Fibroblast of pulmonary artery (primary cell): ENCODE data around the gene CARD9.

Experiments used
- DNase-seq: peaks from one replicate; pipeline ENCODE4 v3.0.0-alpha.2; 2010; ENCODE audit warnings: low read depth
- H3K4me3 ChIP-seq: replicated peaks from 2 replicates; pipeline ENCODE4 v1.5.1; 2011; ENCODE audit warnings: low read depth, mild to moderate bottlenecking, control low read depth, low read length, moderate library complexity
- CTCF ChIP-seq: IDR thresholded peaks from 2 replicates; pipeline ENCODE4 v1.5.1; 2011; ENCODE audit warnings: mild to moderate bottlenecking, control low read depth, low read length, inconsistent platforms; ENCODE audit errors: missing control alignments

The CARD9 gene

GRCh38 chr9:136395020-136395340, 21.5 kb upstream of the CARD9 start:
- H3K4me3 ChIP-seq, result no peak overlapping the region
- TF ChIP-seq CTCF, result no peak
- no peak for DNase-seq

GRCh38 chr9:136394312-136395019, 21.0 kb upstream of the CARD9 start:
- DNase-seq, result no peak
- TF ChIP-seq CTCF, result no peak
- no peak overlapping the region for H3K4me3 ChIP-seq

GRCh38 chr9:136393531-136393930, 20.1 kb upstream of the CARD9 start:
- no peak overlapping the region for H3K4me3 ChIP-seq
- no peak for DNase-seq
- no peak for TF ChIP-seq CTCF

GRCh38 chr9:136392538-136393449, 19.3 kb upstream of the CARD9 start:
- TF ChIP-seq CTCF, result no peak
- no peak for DNase-seq
- H3K4me3 ChIP-seq, result no peak overlapping the region

- no peak for DNase-seq
- TF ChIP-seq CTCF, result no peak
- H3K4me3 ChIP-seq, result no peak overlapping the region
Observed at GRCh38 chr9:136391737-136392537, 18.5 kb upstream of the CARD9 start.

- no peak overlapping the region for H3K4me3 ChIP-seq
- no peak for TF ChIP-seq CTCF
- no peak for DNase-seq
Observed at GRCh38 chr9:136389396-136389795, 15.9 kb upstream of the CARD9 start.
